ENCODE measurements around the gene PEBP1.

The PEBP1 gene

GRCh38 chr12:118135788-118136558 lies at the start of gene PEBP1:
PEBP1 (plus strand) TSS chr12:118136124; CDS start chr12:118136210, 86 bp downstream.
- no peaks in the 10 kb centered on the region for H3K9me3 Mint-ChIP-seq (ENCODE audit: low read depth)
- no peaks in the 10 kb centered on the region for H3K27me3 Mint-ChIP-seq
- peaks cover 6% of the 10 kb centered on the region for H3K36me3 Mint-ChIP-seq
- H3K4me3 Mint-ChIP-seq: peak within 1 kb of the TSS; percentile 96
- peak within 1 kb of the TSS; percentile 87 for H3K27ac Mint-ChIP-seq
- H3K4me1 Mint-ChIP-seq (ENCODE audit: low read depth): peaks cover 34% of the 10 kb centered on the region

DNA sequence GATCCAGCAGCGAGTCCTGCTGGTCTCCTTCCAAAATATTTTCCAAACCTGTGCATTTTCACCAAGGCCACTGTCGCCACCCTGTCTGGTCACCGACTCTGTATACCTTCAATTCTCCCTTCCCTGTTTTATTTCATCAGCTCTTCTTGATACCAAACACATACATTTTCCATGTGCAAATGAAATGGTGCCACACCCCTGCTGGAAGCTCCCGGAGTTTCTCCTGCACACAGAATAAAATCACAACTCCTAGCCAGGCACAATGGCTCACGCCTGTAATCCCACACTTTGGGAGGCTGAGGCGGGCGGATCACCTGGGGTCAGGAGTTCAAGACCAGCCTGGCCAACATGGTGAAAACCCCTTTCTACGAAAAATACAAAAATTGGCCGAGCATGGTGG lies 46.1 kb upstream of the PEBP1 start:
- Mint-ChIP-seq H3K27ac (no peak overlapping the region), H3K4me3 (no peak overlapping the region), H3K27me3 (no peaks in the 10 kb centered on the region), H3K9me3 (ENCODE audit: low read depth) (no peaks in the 10 kb centered on the region), H3K4me1 (ENCODE audit: low read depth) (no peaks in the 10 kb centered on the region), H3K36me3 (no peaks in the 10 kb centered on the region)

DNA sequence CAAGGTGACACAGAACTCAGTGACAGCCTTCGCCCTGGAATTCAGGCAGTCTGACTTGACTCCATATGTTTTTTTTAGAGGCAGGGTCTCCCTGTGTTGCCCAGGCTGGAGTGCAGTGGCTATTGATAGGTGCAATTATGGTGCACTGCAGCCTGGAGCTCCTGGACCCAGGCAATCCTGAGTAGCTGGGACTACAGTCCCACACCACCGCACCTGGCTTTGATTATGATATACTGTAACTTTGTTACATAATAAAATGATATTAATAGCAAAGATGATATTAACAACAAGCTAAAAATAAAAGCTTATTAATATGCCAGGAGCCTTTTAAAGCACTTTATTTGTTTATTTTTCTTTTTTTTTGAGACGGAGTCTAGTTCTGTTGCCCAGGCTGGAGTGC lies 41.9 kb upstream of the PEBP1 start:
- H3K4me3 Mint-ChIP-seq: no peak overlapping the region
- H3K9me3 Mint-ChIP-seq (ENCODE audit: low read depth): no peaks in the 10 kb centered on the region
- H3K27ac Mint-ChIP-seq: no peak overlapping the region
- H3K4me1 Mint-ChIP-seq (ENCODE audit: low read depth): no peaks in the 10 kb centered on the region
- no peaks in the 10 kb centered on the region for H3K36me3 Mint-ChIP-seq
- no peaks in the 10 kb centered on the region for H3K27me3 Mint-ChIP-seq

- Mint-ChIP-seq H3K4me3 (no peak overlapping the region), H3K27me3 (peaks cover 3% of the 10 kb centered on the region), H3K36me3 (peaks cover 2% of the 10 kb centered on the region), H3K9me3 (ENCODE audit: low read depth) (no peaks in the 10 kb centered on the region), H3K4me1 (ENCODE audit: low read depth) (peaks cover 4% of the 10 kb centered on the region), H3K27ac (no peak overlapping the region)
Observed at GRCh38 chr12:118098401-118098800, 37.5 kb upstream of the PEBP1 start.

- Mint-ChIP-seq H3K9me3 (ENCODE audit: low read depth) (no peaks in the 10 kb centered on the region), H3K36me3 (peaks cover 2% of the 10 kb centered on the region), H3K27ac (no peak overlapping the region), H3K4me1 (ENCODE audit: low read depth) (peaks cover 4% of the 10 kb centered on the region), H3K4me3 (no peak overlapping the region), H3K27me3 (peaks cover 3% of the 10 kb centered on the region)
Observed at GRCh38 chr12:118098911-118099671, 36.8 kb upstream of the PEBP1 start.

- peaks cover 2% of the 10 kb centered on the region for H3K36me3 Mint-ChIP-seq
- H3K9me3 Mint-ChIP-seq (ENCODE audit: low read depth): no peaks in the 10 kb centered on the region
- no peak overlapping the region for H3K4me3 Mint-ChIP-seq
- peaks cover 7% of the 10 kb centered on the region for H3K4me1 Mint-ChIP-seq (ENCODE audit: low read depth)
- H3K27ac Mint-ChIP-seq: no peak overlapping the region
- peaks cover 7% of the 10 kb centered on the region for H3K27me3 Mint-ChIP-seq
Observed at GRCh38 chr12:118101051-118101450, 34.9 kb upstream of the PEBP1 start.

- Mint-ChIP-seq H3K36me3 (peaks cover 2% of the 10 kb centered on the region), H3K27ac (no peak overlapping the region), H3K4me3 (peak overlapping the region; percentile 27), H3K9me3 (ENCODE audit: low read depth) (no peaks in the 10 kb centered on the region), H3K27me3 (peaks cover 7% of the 10 kb centered on the region), H3K4me1 (ENCODE audit: low read depth) (peaks cover 7% of the 10 kb centered on the region)
Observed at GRCh38 chr12:118102070-118102469, 33.9 kb upstream of the PEBP1 start.

- Mint-ChIP-seq H3K27me3 (peaks cover 7% of the 10 kb centered on the region), H3K4me3 (peak overlapping the region; percentile 92), H3K4me1 (ENCODE audit: low read depth) (peaks cover 7% of the 10 kb centered on the region), H3K27ac (peak overlapping the region; percentile 75), H3K9me3 (ENCODE audit: low read depth) (no peaks in the 10 kb centered on the region), H3K36me3 (peaks cover 2% of the 10 kb centered on the region)
Observed at GRCh38 chr12:118102609-118103008, 33.3 kb upstream of the PEBP1 start.

- no peaks in the 10 kb centered on the region for H3K9me3 Mint-ChIP-seq (ENCODE audit: low read depth)
- H3K4me3 Mint-ChIP-seq: peak overlapping the region; percentile 92
- peak overlapping the region; percentile 75 for H3K27ac Mint-ChIP-seq
- H3K27me3 Mint-ChIP-seq: peaks cover 7% of the 10 kb centered on the region
- peaks cover 2% of the 10 kb centered on the region for H3K36me3 Mint-ChIP-seq
- peaks cover 7% of the 10 kb centered on the region for H3K4me1 Mint-ChIP-seq (ENCODE audit: low read depth)
Observed at GRCh38 chr12:118103201-118103600, 32.7 kb upstream of the PEBP1 start.

DNA sequence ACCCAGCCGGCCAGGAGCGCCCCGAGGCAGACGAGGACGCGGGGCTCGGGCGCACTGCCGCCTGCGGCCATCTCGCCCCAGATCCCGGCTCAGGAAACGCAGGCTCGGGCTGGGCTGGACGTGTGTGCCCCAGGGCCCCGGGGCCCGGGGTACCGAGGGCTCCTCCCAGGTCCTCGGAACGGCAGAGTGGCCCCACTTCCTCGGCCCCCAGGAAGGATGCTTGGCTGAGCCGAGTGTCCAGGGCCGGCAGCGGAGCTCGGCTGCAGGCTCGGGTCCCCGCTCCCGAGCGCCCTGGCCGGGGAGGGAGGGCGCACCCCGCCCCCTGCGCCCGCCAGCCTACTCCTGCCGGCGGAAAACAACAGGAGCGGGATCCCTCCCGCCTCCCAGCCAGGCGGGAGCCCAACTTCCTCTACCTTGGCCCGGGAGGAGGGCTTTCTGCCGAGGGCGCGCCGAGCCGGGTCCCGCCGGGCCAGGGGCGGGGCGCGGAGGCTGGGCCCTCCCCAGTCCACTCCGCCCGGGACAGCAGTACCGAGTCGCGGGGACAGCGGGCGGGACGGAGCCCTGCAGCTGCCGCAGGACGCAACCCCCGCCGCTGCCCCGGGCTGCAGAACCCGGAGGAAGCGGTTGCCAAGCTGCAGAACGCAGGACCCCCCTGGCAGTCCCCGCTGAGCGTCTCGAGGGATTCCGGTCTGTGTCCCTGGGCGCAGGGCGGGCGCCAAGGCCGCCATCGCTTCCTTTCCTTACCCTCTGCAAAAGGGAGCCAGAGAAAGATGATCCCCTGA lies 32.1 kb upstream of the PEBP1 start, which contains the start of gene VSIG10:
Gene VSIG10 (minus strand): TSS at position 411 of the 782 bp plus-strand sequence. CDS start 340 bp downstream, at position 71.
- H3K27me3 Mint-ChIP-seq: peaks cover 7% of the 10 kb centered on the region
- no peaks in the 10 kb centered on the region for H3K9me3 Mint-ChIP-seq (ENCODE audit: low read depth)
- peaks cover 7% of the 10 kb centered on the region for H3K4me1 Mint-ChIP-seq (ENCODE audit: low read depth)
- H3K36me3 Mint-ChIP-seq: peaks cover 2% of the 10 kb centered on the region
- peak within 1 kb of the TSS; percentile 75 for H3K27ac Mint-ChIP-seq
- peak within 1 kb of the TSS; percentile 92 for H3K4me3 Mint-ChIP-seq

- peaks cover 2% of the 10 kb centered on the region for H3K36me3 Mint-ChIP-seq
- H3K4me1 Mint-ChIP-seq (ENCODE audit: low read depth): peaks cover 7% of the 10 kb centered on the region
- H3K9me3 Mint-ChIP-seq (ENCODE audit: low read depth): no peaks in the 10 kb centered on the region
- no peak overlapping the region for H3K27ac Mint-ChIP-seq
- H3K27me3 Mint-ChIP-seq: peaks cover 7% of the 10 kb centered on the region
- no peak overlapping the region for H3K4me3 Mint-ChIP-seq
Observed at GRCh38 chr12:118107011-118107410, 28.9 kb upstream of the PEBP1 start.

- Mint-ChIP-seq H3K4me1 (ENCODE audit: low read depth) (peaks cover 7% of the 10 kb centered on the region), H3K4me3 (no peak overlapping the region), H3K9me3 (ENCODE audit: low read depth) (no peaks in the 10 kb centered on the region), H3K27ac (no peak overlapping the region), H3K27me3 (peaks cover 7% of the 10 kb centered on the region), H3K36me3 (peaks cover 2% of the 10 kb centered on the region)
Observed at GRCh38 chr12:118107694-118108093, 28.2 kb upstream of the PEBP1 start.

- peaks cover 4% of the 10 kb centered on the region for H3K27me3 Mint-ChIP-seq
- no peak overlapping the region for H3K27ac Mint-ChIP-seq
- H3K4me1 Mint-ChIP-seq (ENCODE audit: low read depth): peaks cover 4% of the 10 kb centered on the region
- H3K36me3 Mint-ChIP-seq: no peaks in the 10 kb centered on the region
- H3K4me3 Mint-ChIP-seq: no peak overlapping the region
- no peaks in the 10 kb centered on the region for H3K9me3 Mint-ChIP-seq (ENCODE audit: low read depth)
Observed at GRCh38 chr12:118109088-118109487, 26.8 kb upstream of the PEBP1 start.

DNA sequence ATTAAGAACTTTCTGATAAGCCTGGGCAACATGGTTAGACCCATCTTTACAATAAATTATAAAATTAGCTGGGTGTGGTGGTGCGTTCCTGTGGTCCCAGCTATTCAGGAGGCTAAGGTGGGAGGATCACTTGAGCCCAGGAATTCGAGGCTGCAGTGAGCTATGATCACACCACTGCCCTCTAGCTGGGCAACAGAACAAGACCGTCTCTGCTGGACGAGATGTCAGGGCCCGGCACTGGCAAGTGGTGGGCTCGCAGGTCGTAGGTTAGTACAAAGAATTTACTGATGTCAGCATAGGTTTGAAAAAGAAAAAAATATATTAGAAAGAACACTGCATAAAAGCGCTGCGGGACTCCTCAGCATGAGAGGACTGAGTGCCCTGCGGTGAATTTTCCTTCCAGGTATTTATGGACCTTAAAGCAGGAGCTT lies 16.5 kb upstream of the PEBP1 start:
- H3K4me3 Mint-ChIP-seq: no peak overlapping the region
- H3K4me1 Mint-ChIP-seq (ENCODE audit: low read depth): peaks cover 4% of the 10 kb centered on the region
- H3K27ac Mint-ChIP-seq: no peak overlapping the region
- no peaks in the 10 kb centered on the region for H3K9me3 Mint-ChIP-seq (ENCODE audit: low read depth)
- no peaks in the 10 kb centered on the region for H3K27me3 Mint-ChIP-seq
- peaks cover 3% of the 10 kb centered on the region for H3K36me3 Mint-ChIP-seq
